Lower leg skin (tissue), 3 donors: Measurements from ENCODE around the gene CDH18.

Experiments
- POLR2A ChIP-seq, 2 donors: fragments of 450-650 bp; IDR thresholded peaks; one replicate each; pipeline ENCODE4 v1.6.1; 2016 to 2017; ENCODE audit warnings: antibody characterized with exemption in 2 of 2, mild to moderate bottlenecking in 1 of 2, moderate library complexity in 1 of 2
- TF ChIP-seq, protein P1 (sequence below), 3 donors: fragments of 450-650 bp; IDR thresholded peaks; one replicate each; pipeline ENCODE4 v1.5.1; 2016; ENCODE audit warnings: antibody characterized with exemption in 3 of 3, mild to moderate bottlenecking in 3 of 3, moderate library complexity in 2 of 3

DNA sequence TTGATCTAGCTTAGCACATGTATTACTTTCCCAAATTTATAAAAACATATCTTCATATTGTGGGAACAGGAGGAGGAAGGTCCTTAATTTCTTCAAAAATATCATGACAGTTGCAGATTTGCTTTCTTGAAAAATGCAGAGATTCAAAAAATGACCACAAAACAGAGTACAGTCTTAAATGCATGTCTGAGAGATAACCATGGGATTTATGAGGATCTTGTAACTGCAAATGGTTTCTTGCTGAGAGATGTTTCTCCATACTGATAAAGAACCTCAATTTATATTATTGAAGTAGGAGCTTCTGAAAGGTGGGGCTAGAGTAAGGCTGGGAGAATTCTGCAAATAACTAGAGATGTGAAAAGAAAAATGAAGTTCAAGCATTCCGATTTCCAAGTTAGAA, 83.2 kb downstream of the CDH18 start:
- TF ChIP-seq, protein P1, sequence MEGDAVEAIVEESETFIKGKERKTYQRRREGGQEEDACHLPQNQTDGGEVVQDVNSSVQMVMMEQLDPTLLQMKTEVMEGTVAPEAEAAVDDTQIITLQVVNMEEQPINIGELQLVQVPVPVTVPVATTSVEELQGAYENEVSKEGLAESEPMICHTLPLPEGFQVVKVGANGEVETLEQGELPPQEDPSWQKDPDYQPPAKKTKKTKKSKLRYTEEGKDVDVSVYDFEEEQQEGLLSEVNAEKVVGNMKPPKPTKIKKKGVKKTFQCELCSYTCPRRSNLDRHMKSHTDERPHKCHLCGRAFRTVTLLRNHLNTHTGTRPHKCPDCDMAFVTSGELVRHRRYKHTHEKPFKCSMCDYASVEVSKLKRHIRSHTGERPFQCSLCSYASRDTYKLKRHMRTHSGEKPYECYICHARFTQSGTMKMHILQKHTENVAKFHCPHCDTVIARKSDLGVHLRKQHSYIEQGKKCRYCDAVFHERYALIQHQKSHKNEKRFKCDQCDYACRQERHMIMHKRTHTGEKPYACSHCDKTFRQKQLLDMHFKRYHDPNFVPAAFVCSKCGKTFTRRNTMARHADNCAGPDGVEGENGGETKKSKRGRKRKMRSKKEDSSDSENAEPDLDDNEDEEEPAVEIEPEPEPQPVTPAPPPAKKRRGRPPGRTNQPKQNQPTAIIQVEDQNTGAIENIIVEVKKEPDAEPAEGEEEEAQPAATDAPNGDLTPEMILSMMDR (IDR thresholded peaks at IDR 0.05), result no peak
- TF ChIP-seq POLR2A (IDR thresholded peaks at IDR 0.05), result no peak
